A549 (cell line): ENCODE measurements around the gene SLC9C1. TPM values are rescaled to one million over a fixed set of nuclear protein-coding genes. Genes with fewer than 3 reads are reported as not detected.

ENCODE experiments used
- ATAC-seq, 2 experiments: fragments of 200-7000 bp in 1 of 2; fragments of >200 bp in 1 of 2; cut with Nextera tagmentation in 1 of 2; cut with Tn5 transposase in 1 of 2; 3 replicates each; pipeline versions ENCODE4 v1.8.0 to v1.9.1; 2018 to 2020; ENCODE audit warnings: mild to moderate bottlenecking in 1 of 2, moderate library complexity in 1 of 2
- CTCF ChIA-PET: fragments of 300-600 bp; sonication (Branson Sonifier 250); formaldehyde crosslinking; extraction: SDS; loops from one replicate; lab custom pipeline; 2021; ENCODE audit warnings: antibody characterized with exemption, inconsistent platforms; lab: Yijun Ruan, JAX
- POLR2A ChIA-PET: fragments of 350-600 bp; formaldehyde crosslinking; extraction: SDS; loops from one replicate; lab custom pipeline; 2021; ENCODE audit warnings: antibody characterized with exemption, inconsistent platforms; lab: Yijun Ruan, JAX
- DNase-seq, 2 experiments: peaks; one replicate each; pipeline versions ENCODE4 v3.0.0 to v3.0.0-alpha.2; 2011 to 2016; ENCODE audit warnings: low read depth in 1 of 2, low spot score in 1 of 2
- FAIRE-seq: peaks from 2 replicates; lab custom pipeline; 2011; peaks lifted over from hg19 to GRCh38; lab: Jason Lieb, UNC
- H3K27ac ChIP-seq, 2 experiments: fragments of >200 bp; sonication (Bioruptor Twin); formaldehyde crosslinking; 3 replicates each; pipeline ENCODE4 v1.5.1; 2016 to 2017
- H3K4me1 ChIP-seq: fragments of >200 bp; sonication (Bioruptor Twin); formaldehyde crosslinking; 3 replicates; pipeline ENCODE4 v1.6.1; 2016
- H3K4me2 ChIP-seq: fragments of >200 bp; sonication (Bioruptor Twin); formaldehyde crosslinking; 3 replicates; pipeline ENCODE4 v1.6.1; 2016
- H3K4me3 ChIP-seq: fragments of >200 bp; sonication (Bioruptor Twin); formaldehyde crosslinking; 3 replicates; pipeline ENCODE4 v1.5.1; 2016
- H3K9me3 ChIP-seq: fragments of >200 bp; sonication (Bioruptor Twin); formaldehyde crosslinking; 3 replicates; pipeline ENCODE4 v1.6.1; 2016
- ATOH8 ChIP-seq: fragments of 250-450 bp; sonication (Bioruptor Pico); IDR thresholded peaks from 2 replicates; pipeline ENCODE4 v1.5.0; 2020; ENCODE audit warnings: low read depth, mild to moderate bottlenecking, moderate library complexity
- BHLHE40 ChIP-seq: IDR thresholded peaks from 2 replicates; pipeline ENCODE4 v1.6.1; 2012; ENCODE audit warnings: low read depth, low read length, inconsistent platforms
- CEBPB ChIP-seq, 2 experiments: fragments of >200 bp in 1 of 2; sonication (Bioruptor Twin) in 1 of 2; formaldehyde crosslinking in 1 of 2; IDR thresholded peaks; 2 replicates each; pipeline ENCODE4 v1.6.1; 2012 to 2016
- CHD2 ChIP-seq: fragments of 150-350 bp; IDR thresholded peaks from 2 replicates; pipeline ENCODE4 v1.6.1; 2014; ENCODE audit warnings: low read length; ENCODE audit not compliant: partially characterized antibody
- CHD4 ChIP-seq: fragments of 200-600 bp; sonication (generic); IDR thresholded peaks from 2 replicates; pipeline ENCODE4 v1.6.1; 2016; ENCODE audit warnings: antibody characterized with exemption, mild to moderate bottlenecking, borderline replicate concordance
- CTCF ChIP-seq: fragments of >200 bp; sonication (Bioruptor Twin); formaldehyde crosslinking; IDR thresholded peaks from 3 replicates; pipeline ENCODE4 v1.5.1; 2016
- E2F6 ChIP-seq: IDR thresholded peaks from 2 replicates; pipeline ENCODE4 v1.6.1; 2012; ENCODE audit warnings: low read depth, borderline replicate concordance
- ELK1 ChIP-seq: fragments of 150-350 bp; IDR thresholded peaks from 2 replicates; pipeline ENCODE4 v1.6.1; 2014; ENCODE audit warnings: low read depth, mild to moderate bottlenecking, low read length
- FOSB ChIP-seq: fragments of 250-450 bp; sonication (Bioruptor Pico); IDR thresholded peaks from 2 replicates; pipeline ENCODE4 v1.5.0; 2020; ENCODE audit warnings: mild to moderate bottlenecking, moderate library complexity
- FOXS1 ChIP-seq: fragments of 250-450 bp; sonication (Bioruptor Pico); IDR thresholded peaks from 2 replicates; pipeline ENCODE4 v1.5.0; 2020; ENCODE audit warnings: mild to moderate bottlenecking, moderate library complexity
- HEYL ChIP-seq: fragments of 250-450 bp; sonication (Bioruptor Pico); IDR thresholded peaks from 2 replicates; pipeline ENCODE4 v1.8.0; 2021; ENCODE audit warnings: mild to moderate bottlenecking, moderate library complexity
- JUN ChIP-seq, 2 experiments: fragments of >200 bp; sonication (Bioruptor Twin); formaldehyde crosslinking; IDR thresholded peaks; 2 replicates in 1 of 2; 3 replicates in 1 of 2; pipeline ENCODE4 v1.6.1; 2016 to 2017
- KDM1A ChIP-seq: fragments of 200-600 bp; sonication (generic); IDR thresholded peaks from 2 replicates; pipeline ENCODE4 v1.6.1; 2016; ENCODE audit warnings: low read depth, mild to moderate bottlenecking
- MAFK ChIP-seq: fragments of 450-650 bp; IDR thresholded peaks from 2 replicates; pipeline ENCODE4 v1.6.1; 2014; ENCODE audit not compliant: partially characterized antibody
- NR3C1 ChIP-seq: fragments of >200 bp; sonication (Bioruptor Twin); formaldehyde crosslinking; IDR thresholded peaks from 3 replicates; pipeline ENCODE4 v1.6.1; 2017
- PBX3 ChIP-seq: IDR thresholded peaks from 2 replicates; pipeline ENCODE4 v1.6.1; 2012
- POLR2AphosphoS2 ChIP-seq: conservative IDR thresholded peaks from 2 replicates; pipeline ENCODE4 v1.6.1; 2012; ENCODE audit warnings: low read length, improper control_type of control experiment, inconsistent platforms
- RFX5 ChIP-seq: fragments of 450-650 bp; IDR thresholded peaks from 2 replicates; pipeline ENCODE4 v1.7.1; 2014; ENCODE audit warnings: antibody characterized with exemption, mild to moderate bottlenecking, moderate library complexity
- SMC3 ChIP-seq: fragments of >200 bp; sonication (Bioruptor Twin); formaldehyde crosslinking; IDR thresholded peaks from 3 replicates; pipeline ENCODE4 v1.6.1; 2018; ENCODE audit warnings: inconsistent platforms
- WGBS: methylation state at CpG from one replicate; pipeline ENCODE4 v1.1.6; 2017; ENCODE audit errors: missing lambda C conversion rate; 5-methylcytosine and 5-hydroxymethylcytosine counted together
- polyA plus RNA-seq, 4 experiments: library from polyadenylated mRNA; depleted of rRNA in 3 of 4; stranded (reverse); fragments of >200 nt; fragmentation: RNase III in 1 of 4; extraction: RNeasy Plus Mini Kit Qiagen cat#74134 plus additional on column Dnase treatment in 1 of 4; gene quantifications; 2 replicates in 3 of 4; 3 replicates in 1 of 4; pipeline ENCODE4 v1.2.3, GENCODE V29; 2011 to 2017

The SLC9C1 gene
- polyA plus RNA-seq, 2 of the 4 experiments (the other 2 are of a cell fraction), result not detected

- ChIA-PET POLR2A (no interaction called here), CTCF (interaction anchor here (1.0 to 1.5 kb wide), 2 partner anchors 12 to 29 kb away, joined by 3 to 4 read pairs; no protein-coding TSS in a partner anchor)
- TF ChIP-seq FOSB (no peak), FOXS1 (no peak), SMC3 (no peak), POLR2AphosphoS2 (no peak), CTCF (no peak), PBX3 (no peak), RFX5 (no peak), KDM1A (no peak), HEYL (CRISPR knock-in tag) (no peak), CHD2 (no peak), CHD4 (no peak), ATOH8 (no peak), NR3C1 (no peak), E2F6 (no peak), MAFK (no peak), ELK1 (no peak), BHLHE40 (no peak), CEBPB (IDR thresholded peaks at IDR 0.05) (no peak)
- TF ChIP-seq, all 56 proteins: peak for 0
Observed at GRCh38 chr3:112321867-112322652, 28.0 kb upstream of the SLC9C1 start.

GRCh38 chr3:112320691-112321090 is 26.7 kb upstream of the SLC9C1 start:
- H3K27ac ChIP-seq, result no peak overlapping the region
- ChIA-PET POLR2A (no interaction called here), CTCF (interaction anchor here (0.5 kb wide), 1 partner anchor 197 kb away, joined by 3 read pairs; no protein-coding TSS in a partner anchor)
- no peak overlapping the region for H3K4me2 ChIP-seq
- 67% methylated on average over 1 of the region's 1 CpG for WGBS
- no peaks in the 10 kb centered on the region for H3K9me3 ChIP-seq
- DNase-seq, result no peak
- H3K4me3 ChIP-seq, result no peak overlapping the region
- no peak for ATAC-seq
- TF ChIP-seq JUN (IDR thresholded peaks at IDR 0.05), result no peak
- no peak for FAIRE-seq
- no peaks in the 10 kb centered on the region for H3K4me1 ChIP-seq

More at GRCh38 chr3:112321867-112322652, 28.0 kb upstream of the SLC9C1 start:
- no peak overlapping the region for H3K27ac ChIP-seq
- ATAC-seq, result no peak
- no peaks in the 10 kb centered on the region for H3K9me3 ChIP-seq
- WGBS, result 37% methylated on average over 5 of the region's 5 CpGs
- FAIRE-seq, result no peak
- no peak for DNase-seq
- H3K4me2 ChIP-seq, result no peak overlapping the region
- no peaks in the 10 kb centered on the region for H3K4me1 ChIP-seq
- no peak overlapping the region for H3K4me3 ChIP-seq
